Fibroblast of pulmonary artery (primary cell): ENCODE data around the gene EPB41L2.

Experiments used
- DNase-seq: peaks from one replicate; pipeline ENCODE4 v3.0.0-alpha.2; 2010; ENCODE audit warnings: low read depth
- H3K4me3 ChIP-seq: replicated peaks from 2 replicates; pipeline ENCODE4 v1.5.1; 2011; ENCODE audit warnings: low read depth, mild to moderate bottlenecking, control low read depth, low read length, moderate library complexity
- TF ChIP-seq, protein P1 (sequence below): IDR thresholded peaks from 2 replicates; pipeline ENCODE4 v1.5.1; 2011; ENCODE audit warnings: mild to moderate bottlenecking, control low read depth, low read length, inconsistent platforms; ENCODE audit errors: missing control alignments

Gene EPB41L2

DNA sequence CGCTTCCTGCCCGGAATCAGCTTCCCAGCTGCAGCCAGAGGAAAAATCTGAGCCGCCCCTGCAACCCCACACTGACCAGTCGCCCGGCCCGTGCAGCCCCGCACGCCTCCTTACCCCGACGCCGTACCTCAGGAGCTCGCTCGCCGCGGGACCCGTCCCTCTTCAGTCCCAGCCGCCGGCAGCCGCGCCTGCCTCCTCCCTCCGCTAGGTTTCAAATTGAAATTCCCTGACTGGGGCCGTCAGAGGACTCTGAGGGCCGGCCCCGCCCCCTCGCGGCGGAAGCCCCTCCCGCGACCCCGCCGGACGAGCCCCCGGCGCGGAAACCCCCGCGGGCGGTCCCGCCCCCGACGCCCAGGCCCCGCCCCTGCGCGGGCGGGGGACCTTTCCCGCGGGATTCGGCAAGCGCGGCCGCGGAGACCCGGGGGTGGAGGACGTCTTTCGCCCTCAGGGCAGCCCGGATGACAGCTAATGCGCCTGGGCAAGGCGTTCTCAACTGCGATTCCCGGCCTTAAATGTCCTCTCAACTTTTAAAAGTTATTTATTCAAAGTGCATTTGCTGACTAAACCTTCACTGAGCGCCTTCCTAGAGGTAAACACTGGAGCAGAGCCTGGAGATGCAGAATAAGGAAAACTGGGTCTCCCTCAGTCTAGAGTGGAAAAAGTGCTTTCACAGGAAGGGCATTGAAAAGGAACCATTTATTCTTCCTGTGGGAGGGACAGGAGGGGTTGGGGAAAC lies at the start of gene EPB41L2:
Gene EPB41L2, minus strand, starts transcription at position 218 of the 736 bp plus-strand sequence. CDS start 106,760 bp downstream, outside the sequence.
- peak; percentile 91 for DNase-seq
- TF ChIP-seq, protein P1, sequence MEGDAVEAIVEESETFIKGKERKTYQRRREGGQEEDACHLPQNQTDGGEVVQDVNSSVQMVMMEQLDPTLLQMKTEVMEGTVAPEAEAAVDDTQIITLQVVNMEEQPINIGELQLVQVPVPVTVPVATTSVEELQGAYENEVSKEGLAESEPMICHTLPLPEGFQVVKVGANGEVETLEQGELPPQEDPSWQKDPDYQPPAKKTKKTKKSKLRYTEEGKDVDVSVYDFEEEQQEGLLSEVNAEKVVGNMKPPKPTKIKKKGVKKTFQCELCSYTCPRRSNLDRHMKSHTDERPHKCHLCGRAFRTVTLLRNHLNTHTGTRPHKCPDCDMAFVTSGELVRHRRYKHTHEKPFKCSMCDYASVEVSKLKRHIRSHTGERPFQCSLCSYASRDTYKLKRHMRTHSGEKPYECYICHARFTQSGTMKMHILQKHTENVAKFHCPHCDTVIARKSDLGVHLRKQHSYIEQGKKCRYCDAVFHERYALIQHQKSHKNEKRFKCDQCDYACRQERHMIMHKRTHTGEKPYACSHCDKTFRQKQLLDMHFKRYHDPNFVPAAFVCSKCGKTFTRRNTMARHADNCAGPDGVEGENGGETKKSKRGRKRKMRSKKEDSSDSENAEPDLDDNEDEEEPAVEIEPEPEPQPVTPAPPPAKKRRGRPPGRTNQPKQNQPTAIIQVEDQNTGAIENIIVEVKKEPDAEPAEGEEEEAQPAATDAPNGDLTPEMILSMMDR = no peak
- H3K4me3 ChIP-seq = peak within 1 kb of the TSS; percentile 82

DNA sequence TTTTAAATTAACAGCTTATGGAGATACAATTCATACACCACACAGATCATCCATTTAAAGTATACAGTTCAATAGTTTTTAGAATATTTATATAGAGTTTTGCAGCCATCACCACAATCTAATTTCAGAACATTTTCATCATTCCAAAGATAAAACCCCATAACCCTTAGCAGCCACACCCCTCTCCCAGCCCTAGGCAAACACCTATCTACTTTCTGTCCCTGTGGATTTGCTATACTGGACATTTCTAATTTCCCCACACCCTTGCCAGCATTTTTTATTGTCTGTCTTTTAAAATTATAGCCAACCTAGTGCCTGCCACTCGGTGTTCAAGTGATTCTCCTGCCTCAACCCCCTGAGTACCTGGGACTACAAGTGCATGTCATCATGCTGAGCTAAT lies 49.2 kb upstream of the EPB41L2 start:
- no peak overlapping the region for H3K4me3 ChIP-seq
- TF ChIP-seq, protein P1 = no peak
- no peak for DNase-seq

DNA sequence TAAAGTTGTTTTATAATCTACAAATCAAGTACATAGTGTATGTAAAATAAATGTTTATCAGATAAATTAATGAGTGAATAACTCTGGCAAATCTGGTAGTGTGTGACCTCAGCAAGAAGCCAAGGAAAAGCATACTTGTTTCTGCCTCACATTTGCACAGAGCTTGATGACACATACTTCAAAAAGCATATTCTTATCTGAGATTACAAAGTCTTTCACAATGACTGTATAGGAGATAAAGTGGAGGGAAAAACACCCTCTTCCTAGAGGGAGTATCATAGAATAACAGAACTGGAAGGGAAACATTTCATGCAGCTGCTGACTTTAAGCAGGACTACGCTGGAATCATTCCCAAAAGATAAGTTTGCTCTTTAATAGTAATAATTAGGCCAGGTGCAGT lies 44.1 kb upstream of the EPB41L2 start:
- TF ChIP-seq, protein P1 = no peak
- peak; percentile 79 for DNase-seq
- no peak overlapping the region for H3K4me3 ChIP-seq

DNA sequence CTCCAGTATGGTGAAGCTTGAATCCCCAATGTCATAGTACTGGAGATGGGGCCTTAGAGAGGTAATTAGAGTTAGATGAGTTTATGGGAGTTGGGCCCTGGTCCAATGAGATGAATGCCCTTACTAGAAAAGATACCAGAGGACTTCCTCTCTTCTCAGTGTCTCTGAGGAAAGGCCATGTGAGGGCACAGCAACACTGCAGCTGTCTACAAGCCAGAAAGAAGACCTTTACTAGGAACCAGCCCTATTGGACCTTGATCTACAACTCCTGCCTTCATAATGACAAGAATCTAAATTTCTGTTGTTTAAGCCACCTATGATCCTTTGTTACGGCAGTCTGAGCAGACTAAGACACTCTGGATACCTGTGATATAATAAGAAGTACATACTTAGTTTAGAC lies 40.9 kb upstream of the EPB41L2 start:
- TF ChIP-seq, protein P1 = no peak
- no peak overlapping the region for H3K4me3 ChIP-seq
- DNase-seq = no peak

DNA sequence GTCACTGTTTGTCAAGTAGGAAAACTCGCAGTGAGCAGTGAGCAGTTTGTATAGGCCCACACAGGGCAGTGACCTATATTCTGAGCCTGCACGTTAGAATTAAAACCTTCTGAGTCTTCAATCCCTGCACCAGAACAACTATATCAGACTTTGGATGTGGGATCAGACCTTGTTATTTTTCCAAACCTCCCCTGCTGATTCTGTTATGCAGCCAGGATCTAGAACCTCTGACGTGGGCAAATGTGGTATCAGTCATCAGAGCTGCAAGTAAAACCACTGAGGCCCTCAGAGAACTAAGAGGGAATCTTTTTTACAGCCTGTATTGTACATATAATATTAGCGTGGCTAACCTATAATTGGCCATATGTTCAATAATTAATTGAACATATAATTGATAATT lies 40.3 kb upstream of the EPB41L2 start:
- H3K4me3 ChIP-seq = no peak overlapping the region
- TF ChIP-seq, protein P1 = no peak
- no peak for DNase-seq

DNA sequence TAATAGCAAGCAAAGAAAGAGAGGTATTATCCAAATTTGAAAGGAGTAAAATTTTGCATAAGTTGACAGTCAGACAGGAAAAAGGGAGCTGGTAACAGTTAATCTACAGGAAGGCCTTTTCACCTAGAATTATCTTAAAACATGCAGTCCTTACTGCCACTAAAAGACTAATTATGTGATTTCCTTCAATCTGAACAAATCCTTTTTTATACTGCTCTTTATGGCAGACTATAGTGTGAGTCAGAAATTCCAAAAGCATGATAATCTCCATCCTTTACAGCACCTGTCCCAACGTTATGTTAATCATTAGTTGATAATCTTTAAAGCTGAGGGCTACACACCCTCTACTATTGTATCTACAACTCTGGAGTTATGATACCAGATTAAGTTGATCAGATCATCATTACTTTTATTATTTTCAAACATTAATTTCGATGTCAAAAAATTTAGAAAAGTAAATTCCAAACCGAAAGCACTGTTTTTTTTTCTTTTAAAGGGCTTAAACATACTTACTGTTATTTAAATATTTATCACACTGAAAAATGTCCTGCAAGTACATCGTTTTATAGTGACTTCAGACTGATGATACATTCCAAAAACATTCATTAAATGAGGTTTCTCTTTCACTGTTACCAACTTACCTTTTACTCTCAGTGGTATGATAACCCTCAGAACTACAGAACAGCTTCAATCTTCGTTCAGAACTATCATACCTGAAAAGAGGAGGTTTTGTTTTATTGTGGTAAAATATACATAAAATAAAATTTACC lies 39.1 kb upstream of the EPB41L2 start:
- no peak for DNase-seq
- TF ChIP-seq, protein P1 = no peak
- H3K4me3 ChIP-seq = no peak overlapping the region

DNA sequence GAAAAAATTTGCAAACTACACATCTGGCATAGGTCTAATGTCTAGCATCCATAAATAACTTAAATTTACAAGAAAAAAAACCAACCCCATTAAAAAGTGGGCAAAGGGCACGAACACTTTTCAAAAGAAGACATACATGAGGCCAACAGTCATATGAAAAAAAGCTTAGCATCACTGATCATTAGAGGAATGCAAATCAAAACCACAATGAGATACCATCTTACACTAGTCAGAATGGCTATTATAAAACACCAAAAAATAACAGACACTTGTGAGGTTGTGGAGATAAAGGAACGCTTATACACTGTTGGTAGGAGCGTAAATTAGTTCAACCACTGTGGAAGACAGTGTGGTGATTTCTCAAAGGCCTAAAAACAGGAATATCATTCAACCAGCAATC lies 33.7 kb upstream of the EPB41L2 start:
- TF ChIP-seq, protein P1 = no peak
- no peak for DNase-seq
- H3K4me3 ChIP-seq = no peak overlapping the region
